Activated gamma-delta T cell treated with anti-CD3 and anti-CD28 coated beads, Interleukin-2, amount 50 U/mL, for 16 hours (primary cell): ENCODE measurements around the gene PLEKHA7.
"Not testable (repeated sequence)": the region's sequence is repeated elsewhere in the genome, so short reads cannot be mapped to it uniquely, and the experiment has no call there.

ENCODE experiments used
- DNase-seq: peaks from one replicate; pipeline ENCODE4 v3.0.0-alpha.2; 2020; ENCODE audit warnings: low read depth

Gene PLEKHA7

DNA sequence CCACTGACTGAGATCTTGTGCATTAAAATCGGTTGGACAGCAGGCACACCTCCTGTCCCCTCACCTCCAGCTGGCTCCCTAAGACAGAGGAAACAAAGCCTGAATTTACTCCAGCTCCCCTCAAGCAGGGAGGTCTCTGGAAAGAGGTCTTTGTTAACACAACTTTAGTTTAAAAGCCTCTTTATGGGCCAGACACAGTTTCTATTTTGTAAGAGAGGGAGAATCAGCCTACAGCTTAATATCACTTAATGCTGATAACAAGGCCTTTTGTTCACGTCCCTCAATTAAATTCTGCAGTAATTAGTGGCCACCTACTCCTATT is 36.3 kb downstream of the PLEKHA7 start:
- DNase-seq: no peak

DNA sequence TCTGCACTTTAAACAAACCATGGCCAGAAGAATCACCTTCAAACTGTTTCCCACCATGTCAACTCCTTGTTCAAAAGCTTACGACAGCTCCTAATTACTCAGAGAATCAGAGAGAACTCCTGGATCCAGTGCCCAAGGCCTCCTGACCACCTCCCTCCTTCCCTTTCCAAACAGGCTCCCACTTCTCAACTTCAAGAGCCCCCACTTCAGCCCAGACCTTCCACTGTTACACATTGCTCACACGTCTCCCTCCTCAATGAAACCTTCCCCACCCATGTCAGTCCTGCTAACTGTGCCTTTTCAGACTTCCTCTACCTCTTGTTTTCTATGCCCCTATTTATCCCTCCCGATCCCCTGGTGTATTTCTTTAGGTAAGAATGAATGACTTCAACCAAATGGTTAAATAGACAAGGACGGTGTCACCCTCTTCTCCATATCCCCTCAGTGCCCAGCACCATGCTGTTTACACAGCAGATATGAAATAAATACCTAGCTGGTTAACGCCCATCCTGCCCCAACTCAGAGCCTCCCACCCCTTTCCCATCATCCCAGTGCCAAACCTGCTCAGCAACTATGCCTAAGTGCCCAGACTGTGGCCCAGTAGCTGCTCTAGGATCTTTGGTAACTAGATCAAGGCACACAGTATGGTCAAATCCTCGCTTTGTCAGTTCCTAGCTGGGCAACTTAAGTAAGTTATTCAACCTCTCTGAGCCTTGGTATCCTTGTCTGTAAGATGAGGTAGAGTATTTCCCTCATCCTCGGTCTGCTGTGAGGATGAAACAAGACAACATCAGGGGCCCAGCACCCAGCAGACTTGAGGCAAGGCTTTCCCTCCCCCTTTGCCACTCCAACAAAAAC is 36.8 kb downstream of the PLEKHA7 start:
- DNase-seq: no peak

DNA sequence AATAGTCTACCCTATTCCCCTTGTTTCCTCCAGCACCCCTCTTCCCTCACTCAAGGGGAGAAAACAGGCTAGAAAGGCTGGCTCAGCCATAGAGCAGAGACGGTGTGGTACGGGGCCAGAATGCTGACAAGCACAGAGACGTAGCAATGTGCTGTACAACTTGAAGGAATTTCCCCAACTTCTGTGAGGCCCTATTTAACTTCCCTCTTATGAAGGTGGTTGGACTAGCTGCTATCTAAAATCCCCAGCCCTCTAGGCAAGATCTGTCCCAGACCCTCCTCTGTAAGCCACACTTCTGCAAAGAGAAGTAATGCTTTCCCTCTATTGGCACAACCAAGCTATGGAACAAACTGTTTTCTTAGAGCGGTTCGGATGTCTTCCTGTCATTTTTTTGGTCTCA is 37.8 kb downstream of the PLEKHA7 start:
- DNase-seq: no peak

DNA sequence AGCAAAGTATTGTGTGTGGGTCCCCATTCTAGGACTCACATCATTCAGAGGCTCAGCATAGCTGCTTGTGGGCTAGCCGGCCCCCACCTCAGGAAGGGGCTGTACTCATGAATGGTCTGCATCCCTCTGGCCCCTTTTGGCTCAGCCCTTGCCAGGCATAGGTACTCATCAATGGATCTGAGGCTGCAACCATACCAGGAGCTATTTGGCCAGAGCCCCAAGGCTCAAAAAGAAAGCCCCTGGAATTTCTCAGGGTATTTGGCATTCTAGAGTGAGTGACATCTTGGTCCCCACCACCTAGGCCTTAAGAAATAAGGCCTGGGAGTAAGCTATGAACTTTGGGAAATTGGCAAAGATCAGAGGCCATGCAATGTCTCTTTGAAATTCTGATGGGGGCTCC is 38.3 kb downstream of the PLEKHA7 start:
- no peak for DNase-seq

DNA sequence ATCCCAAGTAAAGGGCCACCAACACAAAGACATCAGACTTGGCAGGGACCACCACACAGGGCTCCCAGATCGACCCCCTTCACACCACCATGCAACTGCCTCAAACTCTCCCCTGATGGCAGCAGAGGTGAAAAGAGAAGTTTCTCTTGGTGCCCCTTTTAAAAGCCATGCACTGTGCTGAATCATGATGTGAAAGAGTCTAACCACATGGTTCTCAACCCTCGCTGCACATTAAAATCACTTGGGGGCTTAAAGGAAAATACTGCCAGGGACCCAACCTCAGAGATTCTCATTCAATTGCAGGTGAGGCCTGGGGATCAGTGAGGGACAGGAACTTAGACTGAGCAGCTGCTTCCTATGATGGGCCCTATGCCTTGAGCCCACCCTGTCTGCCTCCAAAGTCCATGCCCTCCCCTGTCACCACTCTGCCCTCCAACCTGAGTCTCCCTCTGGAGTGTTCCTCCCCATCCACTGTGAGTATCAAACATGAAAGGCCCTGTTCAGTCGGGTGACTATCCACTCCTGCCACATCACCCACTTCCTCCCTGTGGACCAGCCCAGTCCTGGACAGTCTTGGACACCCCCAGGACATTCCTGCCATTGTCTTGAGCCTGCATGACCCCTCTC is 40.8 kb downstream of the PLEKHA7 start:
- no peak for DNase-seq

DNA sequence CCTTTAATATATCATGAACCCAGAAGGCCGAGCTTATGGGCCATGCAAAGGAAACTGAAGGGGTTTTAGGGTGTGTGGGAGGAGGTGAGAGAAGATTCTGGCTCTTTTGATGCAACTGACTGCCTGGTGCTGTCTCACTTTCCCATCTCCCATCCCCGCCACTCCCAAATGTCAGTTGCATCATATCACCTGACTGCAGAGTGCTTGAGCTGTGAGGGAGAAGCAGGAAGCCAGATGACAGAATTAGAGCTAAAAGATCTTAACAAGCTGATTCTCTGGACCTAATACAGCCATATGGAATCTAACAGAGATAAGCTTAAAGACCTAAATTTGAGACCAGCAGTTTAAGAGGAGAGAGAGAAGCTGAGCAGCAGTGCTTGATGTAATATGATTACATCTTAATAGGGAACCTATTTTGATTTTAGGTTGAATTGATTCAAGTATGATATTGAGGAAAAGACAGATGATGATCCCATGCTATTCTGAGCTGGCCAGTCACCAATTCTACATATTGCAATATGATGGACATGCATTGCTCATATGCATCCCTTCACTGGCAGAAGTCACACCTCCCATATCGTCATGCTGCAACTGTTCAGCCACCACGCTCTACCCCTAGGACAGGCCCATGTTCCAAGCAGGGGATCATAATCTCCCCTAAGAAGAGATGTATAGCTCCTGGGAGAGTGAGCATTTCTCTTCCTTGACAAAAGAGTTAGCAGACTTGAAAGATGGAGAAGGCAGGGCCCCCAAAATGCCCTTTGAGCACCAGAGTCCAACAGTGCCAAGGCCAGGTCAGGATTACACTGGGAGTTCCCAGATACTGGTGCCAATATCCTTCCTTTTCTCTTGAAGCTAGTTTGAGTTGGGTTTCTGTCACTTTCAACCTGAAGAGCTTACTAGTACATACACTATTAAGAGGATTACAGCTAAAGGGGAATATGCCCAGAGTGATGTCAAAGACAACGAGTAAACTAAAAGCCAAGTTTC is 44.9 kb downstream of the PLEKHA7 start:
- no peak for DNase-seq

DNA sequence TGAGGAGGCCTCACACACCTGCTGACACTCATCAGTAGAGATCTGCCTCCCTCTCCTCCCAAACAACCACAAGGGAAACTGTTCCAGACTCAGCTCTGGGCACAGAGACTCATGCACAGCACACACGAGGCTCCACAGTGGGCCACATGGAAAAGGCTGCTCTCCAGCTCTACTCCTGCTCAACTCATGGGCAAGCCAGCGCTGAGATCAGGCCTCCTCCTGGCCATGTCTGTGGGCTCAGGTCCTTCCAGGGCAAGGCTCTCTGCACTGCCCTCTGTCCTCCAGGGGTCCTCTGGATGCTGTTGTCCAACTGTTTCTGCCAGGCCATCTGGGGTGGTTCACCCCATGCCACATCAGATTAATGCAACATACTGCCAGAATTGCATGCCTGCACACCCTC is 46.0 kb downstream of the PLEKHA7 start:
- DNase-seq: no peak

DNA sequence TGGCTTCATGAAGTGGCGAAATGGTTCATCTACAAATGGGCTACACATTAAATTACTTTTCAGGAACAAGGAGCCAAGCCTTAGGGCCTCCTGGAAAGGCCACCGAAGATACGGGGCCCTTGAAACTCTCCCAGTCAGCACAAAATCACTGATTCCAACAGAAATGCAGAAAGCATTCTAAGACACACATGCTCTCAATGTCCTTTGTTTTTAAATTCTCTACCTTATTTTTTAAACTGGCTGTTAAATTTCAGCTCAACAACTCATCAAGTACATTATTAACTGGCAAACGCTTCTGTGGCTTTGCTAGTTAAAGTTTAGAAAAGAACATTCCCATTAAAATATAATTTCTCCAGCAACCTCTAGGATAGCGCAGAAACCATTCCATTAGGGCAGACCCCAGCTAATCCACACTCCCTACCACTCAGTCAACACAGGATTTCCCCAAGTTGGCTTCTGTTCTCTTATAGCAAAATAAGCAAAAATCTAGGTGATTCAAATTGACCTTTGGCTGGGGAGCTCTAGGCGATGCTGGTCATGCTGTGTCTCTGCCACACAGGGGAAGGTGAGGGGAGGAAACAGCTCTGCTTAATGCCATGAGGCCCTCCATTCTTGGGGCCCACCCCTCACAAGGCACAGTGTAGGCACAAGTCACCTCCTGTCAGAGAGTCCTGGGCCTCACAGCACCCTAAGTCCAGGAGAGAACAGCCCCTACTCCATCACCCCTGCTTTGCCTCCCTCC is 47.1 kb downstream of the PLEKHA7 start:
- DNase-seq: no peak

DNA sequence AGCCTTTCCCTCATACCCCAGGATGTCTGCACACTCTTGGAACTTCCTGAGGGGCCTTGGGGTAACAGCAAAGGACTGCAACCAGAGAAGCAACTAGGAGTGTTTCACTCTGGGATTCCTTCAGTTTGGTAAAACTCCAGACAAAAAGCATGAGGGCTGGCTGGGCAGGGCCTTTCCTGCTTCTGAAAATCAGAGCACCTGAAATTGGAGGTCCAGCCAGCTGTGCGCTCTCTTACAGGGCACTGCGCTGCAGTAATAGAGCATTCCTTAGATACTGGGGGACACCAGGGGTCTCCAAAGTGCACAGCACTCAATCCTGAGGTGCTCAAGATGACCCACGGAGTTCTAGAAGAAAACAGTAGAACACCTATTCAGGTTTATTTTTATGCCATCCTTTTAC is 49.7 kb downstream of the PLEKHA7 start:
- no peak for DNase-seq

DNA sequence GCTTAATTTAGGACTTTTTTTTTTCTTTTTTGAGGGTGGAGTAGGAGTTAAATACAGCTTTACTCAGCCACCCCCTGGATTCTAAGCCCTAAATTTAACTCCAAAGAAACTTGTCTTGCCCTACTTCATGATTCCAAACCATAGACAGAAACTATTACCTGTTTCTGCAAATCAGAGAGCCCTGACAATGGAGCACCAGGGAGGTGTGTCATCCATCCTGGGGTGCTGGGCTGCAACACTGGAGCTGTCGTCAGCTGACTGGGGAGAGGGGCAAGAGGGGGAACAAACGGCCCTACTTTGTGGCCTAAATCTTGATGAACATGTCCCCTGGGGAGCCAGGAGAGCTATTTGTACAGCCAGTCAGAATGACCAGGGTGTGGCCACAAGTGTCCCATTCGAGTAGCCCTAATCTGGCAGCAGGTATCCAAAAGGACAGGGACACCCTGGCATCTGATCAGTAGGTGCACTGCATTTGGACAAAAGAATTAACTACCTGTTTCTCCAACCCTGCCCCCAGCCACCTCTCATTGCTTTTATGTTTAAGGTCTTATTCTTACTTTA is 50.8 kb downstream of the PLEKHA7 start:
- no peak for DNase-seq

DNA sequence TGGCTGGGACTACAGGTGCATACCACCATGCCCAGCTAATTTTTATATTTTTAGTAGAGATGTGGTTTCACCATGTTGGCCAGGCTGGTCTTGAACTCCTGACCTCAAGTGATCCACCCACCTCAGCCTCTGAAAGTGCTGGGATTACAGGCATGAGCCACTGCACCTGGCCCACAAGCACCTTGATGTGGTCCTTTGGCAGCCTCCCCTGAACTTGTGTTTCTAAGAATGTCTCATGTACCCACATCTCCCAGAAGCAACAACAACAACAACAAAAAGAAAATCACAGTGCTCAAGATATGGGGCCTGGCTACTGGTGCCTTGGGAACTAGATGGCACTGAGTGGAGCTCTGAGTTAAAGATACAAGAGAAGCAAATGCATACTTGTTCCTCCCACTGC is 51.6 kb downstream of the PLEKHA7 start:
- DNase-seq: not testable (repeated sequence)

DNA sequence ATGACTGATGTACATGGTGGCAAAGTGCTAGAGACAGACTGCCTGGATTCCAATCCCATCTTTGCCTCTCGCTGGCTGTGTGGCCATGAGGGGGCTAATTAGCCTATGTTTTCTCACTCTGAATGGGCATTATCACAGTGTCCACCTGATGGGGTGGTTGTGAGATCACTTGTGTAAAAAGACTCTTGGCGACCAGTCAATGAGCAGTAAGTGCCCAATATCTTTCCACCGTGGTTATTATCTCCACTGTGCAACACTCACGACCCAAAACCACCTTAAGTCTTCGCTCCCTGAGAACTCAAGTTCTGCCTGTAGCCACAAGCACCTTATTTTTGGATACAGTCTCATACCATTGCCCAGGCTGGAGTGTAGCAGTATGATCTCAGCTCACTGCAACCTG is 52.1 kb downstream of the PLEKHA7 start:
- no peak for DNase-seq

DNA sequence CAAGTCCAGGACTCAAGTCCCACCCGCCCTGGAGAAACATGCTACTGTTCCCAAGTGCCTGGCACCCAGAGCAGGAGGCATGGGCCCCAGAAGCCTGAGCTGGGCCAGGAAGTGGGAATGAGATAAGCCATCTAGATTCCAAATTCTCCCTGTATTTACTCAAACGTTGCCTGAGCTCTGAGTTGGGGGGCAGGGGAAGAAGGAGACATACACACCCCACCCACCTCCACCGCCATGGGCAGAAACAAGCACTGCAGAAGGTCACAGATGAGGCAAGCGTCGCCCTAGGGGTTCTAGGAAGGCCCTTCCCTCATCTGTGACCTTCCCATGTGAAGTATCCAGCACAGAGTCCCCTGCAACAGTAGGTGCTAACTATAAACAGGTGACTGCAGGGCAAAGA is 54.0 kb downstream of the PLEKHA7 start:
- no peak for DNase-seq

DNA sequence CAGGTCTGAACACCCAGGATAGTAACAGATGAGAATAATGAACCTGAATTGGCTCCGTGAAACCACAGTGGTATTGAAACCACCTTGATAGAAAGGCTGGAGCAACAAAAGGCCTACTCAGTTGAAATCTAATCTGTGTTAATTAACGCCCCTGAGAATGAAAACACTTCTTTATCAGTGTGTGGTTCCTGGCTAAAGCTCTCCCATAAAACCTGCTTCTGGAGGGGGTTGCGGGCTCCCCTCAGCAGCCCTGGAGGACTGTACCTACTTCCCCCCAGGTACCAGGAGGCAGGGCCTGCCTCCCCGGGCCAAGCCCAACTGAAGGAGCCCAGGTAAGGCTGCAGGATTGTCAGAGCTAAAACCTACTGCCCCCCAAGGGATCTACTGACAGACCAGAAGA is 54.6 kb downstream of the PLEKHA7 start:
- DNase-seq: no peak

DNA sequence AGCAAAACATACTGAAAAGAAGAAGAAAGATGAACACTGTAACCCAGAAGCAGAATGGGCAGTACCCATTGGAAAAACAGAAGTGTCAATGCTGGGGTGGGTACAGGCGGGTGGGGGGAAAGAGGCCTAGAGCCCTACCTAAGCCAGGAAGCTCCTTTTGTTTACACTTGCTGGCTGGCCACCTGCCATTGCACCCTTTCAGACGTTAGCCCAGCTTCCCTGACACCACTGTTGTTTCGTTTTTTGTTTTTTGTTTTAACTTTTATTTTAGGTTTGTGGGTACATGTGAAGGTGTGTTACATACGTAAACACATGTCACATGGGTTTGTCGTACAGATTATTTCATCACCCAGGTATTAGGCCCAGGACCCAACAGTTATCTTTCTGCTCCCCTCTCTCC is 55.4 kb downstream of the PLEKHA7 start:
- no peak for DNase-seq

DNA sequence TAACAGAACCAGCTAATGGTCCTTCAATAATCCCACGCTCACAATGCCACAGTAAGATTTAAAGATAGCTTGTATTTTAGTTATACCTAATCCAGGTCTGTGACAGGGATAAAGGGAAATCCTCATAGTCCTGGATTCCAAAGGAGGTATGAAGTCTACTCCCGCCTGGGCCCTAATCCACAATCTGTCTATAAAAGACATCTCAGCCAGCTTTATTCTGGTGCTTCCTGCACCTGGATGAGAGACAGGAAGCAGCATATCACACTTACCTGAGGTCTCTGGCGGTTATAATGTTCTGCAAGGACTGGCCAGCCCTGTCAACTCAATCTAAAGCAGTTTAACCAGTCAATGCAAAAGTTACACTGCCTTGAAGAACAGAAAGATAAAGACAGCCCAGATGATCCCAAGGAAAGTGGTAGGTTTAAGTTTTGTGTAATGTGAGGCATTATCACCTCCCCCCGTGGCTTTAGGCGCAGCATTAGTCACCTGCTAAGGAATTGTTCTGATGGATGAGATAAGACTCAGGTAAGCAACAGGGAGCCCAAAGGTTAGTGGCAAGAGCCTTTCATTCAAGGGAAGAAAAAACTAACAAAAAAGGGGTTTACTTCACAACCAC is 57.6 kb downstream of the PLEKHA7 start:
- DNase-seq: no peak

DNA sequence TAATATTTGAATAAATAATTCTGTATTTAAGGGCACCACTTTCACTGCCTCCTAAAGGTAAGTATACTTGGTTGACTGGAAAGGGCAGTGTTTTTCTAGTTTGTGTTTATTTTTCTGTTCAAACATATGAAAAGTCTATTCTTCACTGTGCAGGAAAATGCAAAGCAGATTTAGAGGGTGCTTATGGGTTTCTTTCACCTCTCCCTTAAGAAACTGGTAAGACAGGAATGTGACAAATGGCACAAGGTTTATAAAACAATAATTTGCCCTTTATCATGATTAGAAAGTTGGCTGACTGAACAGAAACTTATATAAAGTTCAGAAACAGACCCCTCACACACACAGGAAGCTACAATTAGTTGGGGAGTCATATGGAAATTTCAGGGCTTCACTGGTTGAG is 60.6 kb downstream of the PLEKHA7 start:
- DNase-seq: no peak

DNA sequence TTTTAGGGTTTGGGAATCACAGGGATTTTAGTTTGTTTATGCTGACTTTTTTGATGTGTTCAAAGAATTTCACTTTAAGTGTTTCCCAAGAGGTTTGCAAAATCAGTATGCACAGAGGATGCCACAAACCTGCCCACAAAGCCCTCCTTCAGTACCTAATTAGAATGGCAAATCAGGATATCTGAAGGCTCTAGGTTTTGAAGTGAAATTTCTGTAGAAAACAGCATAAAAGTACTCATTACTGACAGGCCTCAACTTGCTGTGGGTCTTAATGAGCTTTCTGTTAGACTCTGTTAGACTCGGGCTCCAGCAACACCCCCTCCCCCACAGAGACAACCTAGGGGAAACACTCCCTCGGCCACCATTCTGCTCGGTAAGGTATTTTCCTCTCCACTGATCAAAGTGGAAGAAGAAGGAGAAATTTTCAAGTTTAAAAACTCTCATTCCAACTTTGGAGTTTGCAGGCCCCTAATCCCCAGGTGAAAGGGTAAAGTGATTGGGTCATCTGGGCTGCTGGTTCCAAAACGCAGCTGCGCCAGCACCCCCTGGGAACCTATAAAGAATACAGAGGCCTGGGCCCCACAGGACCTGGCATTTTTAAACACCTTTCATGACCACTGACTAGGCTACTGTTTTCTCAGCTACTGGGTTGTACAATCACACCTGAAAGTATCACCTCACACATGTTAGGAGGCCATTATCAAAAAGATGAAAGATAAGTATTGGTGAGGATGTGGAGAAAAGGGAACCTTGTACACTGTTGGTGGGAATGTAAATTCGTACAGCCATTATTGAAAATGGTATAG is 67.5 kb downstream of the PLEKHA7 start:
- no peak for DNase-seq

DNA sequence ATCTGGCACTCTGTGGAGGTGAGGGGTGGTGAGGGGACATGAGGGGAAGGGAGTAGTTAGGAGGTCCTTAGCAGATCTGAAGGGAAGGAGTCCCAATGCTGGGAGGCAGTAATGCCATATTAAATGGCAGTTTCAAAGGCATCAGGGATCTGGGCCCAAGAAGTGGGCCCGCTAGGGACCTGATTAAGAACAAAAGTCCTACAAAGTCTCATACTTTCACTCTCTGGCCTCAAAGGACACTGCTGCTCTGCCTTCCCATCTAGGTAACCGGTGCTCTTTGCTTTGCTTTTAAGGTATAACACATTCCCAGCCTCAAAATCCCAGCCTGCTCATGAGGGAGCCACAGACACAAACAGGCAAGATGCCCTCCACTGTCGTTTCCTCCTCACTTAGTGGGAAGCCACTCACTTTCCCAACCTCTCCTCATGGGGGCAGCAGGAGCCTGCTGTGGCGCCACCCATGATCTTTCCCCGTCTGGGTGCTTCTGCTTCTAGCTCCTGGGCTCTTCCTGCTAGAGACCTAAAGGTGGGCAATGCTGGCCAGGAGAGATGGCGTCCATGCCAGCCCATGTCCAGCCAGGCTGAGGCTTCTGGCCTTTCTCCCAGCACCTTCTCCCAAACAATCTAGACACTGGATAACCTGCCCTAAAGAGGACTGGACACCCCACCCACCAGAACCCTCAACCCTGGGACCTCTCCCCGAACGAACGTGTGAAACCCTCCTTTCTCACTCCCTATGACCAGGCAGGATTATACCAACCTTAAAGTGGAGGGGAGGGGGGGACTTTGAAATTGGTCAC is 68.3 kb downstream of the PLEKHA7 start:
- DNase-seq: no peak

DNA sequence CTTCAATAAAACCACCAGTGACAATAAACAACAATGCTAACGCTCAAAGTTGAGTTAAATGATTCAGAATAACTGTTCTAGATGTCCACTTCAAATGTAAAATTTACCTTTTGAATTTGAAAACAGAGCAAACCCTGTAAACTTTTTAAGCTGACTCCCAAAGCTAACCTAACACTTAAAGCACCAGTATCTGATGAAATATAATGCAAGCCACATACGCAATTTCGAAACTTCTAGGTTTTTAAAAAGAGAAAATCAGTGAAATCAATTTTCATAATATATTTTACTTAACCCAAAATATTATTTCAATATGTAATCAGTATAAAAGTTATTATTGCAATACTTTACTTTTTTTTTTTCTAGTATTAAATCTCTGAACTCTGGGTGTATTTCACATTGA is 71.3 kb downstream of the PLEKHA7 start:
- DNase-seq: no peak
